HG03108 (cell line): ENCODE results near the gene PTPRN2.

ENCODE experiments used
- ATAC-seq: cut with Tn5 transposase; IDR thresholded peaks from one replicate; pipeline ENCODE4 v1.9.1; 2021; ENCODE audit warnings: moderate library complexity; ENCODE audit not compliant: unreplicated experiment

Gene PTPRN2

DNA sequence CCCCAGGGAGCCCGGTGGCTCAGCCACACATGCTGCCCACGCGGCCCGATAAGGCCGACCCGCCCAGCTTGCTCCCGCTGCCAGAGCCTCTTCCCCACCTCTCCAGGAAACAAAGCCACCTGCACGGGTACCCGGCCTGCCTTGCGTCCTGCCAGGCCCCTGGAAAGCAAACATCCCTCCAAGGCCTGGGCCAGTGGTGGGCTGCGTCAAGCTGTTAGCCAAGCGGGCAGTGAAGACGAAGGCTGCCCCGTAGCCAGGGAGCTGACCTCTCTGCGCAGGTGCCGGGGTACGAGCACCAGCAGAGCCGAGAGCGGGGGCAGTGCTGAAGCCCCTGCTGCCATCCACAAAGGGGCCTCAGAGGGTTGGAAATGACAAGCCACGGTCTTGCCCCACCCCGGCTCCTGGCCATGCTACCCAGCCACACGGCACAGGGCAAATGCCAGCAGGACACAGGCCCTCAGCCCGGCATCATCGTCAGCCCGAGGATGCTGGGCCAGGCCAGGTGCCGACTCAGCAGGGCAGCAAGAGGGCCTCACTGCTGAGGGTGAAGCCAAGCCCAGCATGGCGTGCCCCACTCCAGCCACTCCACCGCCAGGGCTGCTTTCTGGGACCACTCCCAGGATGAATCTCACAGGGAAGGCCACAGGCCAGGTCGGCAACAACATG, 140.0 kb downstream of the PTPRN2 start:
- ATAC-seq = no peak

DNA sequence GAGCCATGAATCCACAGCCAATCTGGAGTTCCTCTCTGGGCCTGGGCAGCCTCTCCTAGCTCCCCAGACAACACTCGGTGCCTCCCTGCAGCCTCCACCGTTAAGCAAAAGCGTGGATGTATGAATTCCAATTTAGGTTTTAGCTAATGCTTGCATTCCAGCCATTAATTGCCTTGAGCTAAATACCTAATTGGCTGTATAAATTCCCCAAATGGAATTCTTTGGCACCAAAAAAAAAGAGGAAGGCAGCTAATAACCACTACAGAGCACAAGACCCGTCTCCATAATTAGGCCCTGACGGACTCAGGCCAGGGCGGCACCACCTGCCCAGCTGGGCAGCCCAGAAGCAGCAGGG, 140.5 kb downstream of the PTPRN2 start:
- no peak for ATAC-seq

DNA sequence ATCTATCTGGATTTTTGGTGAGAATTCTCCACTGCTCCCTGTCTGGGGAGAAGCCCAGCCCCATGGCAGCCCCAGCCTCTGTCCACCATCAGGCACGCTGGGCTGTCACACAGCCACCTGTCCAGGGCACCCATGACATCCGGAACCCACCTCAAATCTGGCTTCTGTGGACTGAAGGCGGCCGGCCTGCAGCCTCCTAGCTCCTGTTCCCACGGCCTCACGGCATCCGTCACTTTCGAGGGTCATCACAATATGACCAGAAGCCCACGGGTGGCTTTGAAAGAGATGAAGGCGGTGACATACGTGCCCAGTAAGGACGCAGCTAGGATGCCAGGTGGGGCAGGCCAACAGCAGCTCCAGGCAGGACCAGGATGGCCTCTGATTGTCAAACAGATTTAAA, 140.9 kb downstream of the PTPRN2 start:
- ATAC-seq = no peak

DNA sequence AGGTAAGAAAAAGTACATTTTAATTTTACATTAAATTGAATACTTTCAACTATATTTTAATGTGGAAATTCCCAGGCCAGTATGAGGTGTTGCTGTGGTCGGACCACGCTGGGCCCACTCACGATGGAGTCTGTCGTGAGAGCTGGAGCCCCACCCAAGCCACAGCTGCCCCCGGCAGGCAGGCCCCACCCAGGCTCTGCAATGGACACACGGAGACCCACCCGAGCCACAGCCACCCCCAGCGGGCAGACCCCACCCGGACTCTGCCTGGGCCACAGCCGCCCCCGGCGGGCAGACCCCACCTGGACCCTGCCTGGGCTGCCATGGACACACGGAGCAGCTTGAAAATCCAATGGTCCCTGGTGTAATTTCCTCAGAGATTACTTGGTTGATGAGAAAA, 141.3 kb downstream of the PTPRN2 start:
- no peak for ATAC-seq

DNA sequence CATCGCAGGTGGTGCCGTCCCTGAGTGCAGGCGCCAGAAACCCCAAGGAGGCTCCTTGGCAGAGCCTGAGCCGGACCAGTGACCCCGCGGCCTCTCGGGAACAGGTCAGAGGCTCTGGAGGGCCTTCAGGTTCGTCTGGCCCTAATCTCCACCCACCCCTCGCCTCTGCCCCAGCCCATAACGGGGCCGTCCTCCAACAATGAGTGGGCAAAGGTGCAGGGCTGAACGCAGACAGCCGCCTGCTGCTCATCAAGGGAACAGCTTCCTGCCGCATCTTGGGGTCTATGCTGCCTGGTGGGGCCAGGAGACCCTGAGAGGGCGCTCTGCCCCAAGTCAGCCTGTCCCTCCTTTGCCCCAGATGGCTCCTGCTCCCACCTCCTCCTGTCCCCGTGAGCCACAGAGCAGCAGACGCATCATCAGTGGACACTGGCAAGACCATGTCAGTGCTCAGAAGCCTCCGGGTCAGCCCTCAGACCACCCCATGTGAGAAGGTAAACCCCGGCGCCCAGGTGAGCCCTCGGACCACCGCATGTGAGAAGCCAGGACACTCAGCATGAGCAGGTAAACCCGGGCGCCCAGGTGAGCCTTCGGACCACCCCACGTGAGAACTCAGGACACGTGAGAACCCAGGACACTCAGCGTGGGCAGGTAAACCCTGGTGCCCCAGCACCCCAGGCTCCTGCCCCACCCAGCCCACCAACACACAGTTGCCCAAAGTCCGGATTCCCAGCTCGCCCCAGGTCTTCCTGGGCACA, 142.0 kb downstream of the PTPRN2 start:
- no peak for ATAC-seq

DNA sequence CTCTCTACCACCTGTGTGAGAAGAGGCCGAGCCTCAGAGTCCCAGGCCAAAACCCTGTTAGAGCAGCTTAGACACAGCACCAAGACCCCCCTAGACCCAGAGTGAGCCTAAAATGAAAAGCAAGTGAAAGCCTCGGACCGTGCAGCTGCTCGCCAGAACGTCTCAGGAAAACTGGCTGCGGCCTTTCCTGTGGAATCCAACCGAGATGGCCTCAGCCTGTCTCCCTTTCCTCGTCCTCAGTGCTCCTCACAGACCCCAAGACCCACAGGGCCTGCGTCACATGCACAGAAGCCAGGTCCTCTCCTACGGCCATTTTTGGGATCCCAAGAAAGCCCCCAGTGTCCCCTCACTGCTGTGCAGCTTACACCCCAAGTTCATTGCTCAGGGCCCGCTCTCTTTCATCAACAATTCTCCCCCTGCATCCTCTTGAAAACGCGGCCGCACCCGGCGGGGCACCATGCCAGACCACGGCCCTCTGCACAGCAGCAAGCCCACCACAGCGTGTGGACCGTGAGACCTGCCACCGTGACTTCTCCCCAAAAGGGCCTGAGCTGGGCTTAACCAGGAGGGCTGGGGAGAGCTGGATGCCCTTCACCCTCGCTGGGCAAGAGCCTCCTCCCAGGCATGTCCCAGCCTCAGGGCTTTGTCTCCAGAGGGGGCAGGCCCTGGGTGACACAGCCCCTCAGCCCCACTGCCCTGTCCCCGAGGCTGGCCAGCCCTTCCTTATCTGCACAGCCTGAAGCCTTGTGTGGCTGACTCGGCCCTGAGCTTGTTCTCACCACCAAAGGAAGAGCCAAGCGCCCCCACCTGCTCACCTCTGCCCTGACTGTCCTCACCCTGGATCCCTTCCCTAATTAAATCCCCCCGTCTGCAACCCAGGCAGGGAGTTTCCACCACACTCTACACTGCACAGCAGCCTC, 142.9 kb downstream of the PTPRN2 start:
- ATAC-seq = no peak

DNA sequence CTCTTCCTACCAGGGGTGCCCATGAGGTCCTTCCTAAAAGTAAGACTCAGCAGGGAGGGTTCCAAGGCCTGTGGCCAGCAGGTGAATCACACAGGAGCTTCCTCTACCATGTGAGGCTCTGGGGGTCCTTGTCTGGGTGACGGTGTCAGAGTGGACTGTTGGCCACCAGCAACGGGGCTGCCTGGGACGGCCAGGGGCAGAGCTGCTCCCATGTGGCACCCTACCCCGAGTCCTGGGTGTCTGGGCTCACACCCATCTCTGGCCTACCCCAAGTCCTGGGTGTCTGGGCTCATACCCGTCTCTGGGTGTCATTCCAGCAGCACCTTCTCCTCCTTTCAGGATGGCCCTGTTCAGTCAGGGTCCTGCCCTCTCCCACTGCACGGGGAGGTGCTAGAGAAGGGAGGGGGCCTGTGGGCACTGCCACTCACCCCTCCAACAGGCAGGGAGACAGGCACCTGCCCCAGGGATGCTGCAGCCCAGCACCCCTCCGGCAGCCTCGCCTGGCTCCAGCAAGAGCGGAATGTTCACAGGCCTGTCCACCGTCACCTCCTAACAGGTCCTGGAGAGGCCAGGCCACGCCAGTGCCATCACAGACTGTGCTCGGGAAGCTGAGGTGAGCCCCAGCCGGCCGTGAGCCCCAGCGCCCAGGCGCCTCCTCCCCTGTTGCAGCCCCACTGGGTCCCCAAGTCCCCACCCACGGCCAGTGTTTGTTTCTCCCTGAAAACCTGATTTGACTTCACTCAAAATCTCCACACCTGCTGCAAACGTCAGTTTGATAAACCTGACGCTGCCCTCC, 143.7 kb downstream of the PTPRN2 start:
- no peak for ATAC-seq

DNA sequence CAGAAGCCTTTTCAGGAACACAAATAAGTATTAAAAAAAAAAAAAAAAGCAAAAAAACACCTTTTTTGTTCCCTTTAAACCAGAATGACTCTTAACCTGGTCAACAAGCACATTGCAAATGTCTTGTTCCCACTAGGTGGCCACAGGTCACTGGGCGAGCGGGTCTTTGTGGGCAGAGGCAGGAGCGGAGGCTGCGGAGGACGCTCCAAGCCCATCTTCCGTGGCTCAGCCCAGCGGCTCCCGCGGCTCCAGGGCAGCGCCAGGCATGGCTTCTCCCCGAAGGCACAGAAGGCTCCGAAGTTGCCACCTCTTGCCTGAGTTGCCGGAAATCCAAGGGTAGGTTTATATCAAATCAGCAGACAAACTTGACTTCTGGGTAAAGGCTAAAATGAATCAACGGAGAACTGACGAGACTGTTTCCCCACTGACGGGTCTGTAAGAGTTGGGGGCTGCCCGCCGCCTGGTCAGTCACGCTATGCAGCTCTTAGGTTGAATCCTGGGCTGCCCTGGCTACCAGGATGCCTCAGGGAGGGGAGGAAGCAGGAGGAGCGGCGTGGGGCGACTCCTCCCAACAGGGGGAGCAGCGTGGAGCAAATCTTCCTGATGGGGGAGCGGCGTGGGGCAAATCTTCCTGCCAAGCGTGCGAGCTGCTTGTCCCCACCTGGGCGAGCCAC, 144.5 kb downstream of the PTPRN2 start:
- ATAC-seq = no peak

DNA sequence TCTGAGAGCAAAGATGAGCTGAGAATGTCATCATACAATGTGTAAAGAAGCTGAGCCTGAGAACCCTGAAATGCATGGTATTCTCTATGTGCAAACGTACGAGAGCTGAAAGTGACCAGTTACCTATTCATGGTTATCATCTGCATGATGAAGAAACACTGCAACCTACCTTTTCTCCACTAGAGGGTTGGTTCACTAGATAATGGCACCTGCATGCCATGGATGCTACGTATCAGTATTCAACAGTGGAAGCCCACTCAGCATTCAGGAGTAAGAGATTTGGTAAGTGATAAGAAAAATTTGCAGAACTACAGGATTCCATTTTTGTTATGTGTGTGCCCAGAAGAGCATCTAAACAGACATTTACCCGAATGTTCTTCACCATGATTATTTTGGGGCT, 145.4 kb downstream of the PTPRN2 start:
- ATAC-seq = no peak

DNA sequence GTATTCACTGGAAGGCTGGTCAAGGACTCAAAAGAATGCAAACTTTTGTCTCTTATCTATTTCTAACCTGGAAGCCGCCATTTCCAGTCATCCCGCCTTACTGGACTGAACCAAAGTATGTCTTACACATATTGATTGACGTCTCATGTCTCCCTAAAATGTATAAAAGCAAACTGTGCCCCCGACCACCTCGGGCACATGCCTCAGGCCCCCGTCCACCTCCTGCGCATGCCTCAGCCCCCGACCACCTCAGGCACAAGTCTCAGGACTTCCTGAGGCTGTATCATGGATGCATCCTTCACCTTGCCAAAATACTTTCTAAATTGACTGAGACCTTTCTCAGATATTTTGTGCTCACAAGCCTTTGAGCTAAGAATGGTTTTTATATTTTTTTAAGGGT, 148.6 kb downstream of the PTPRN2 start:
- no peak for ATAC-seq

DNA sequence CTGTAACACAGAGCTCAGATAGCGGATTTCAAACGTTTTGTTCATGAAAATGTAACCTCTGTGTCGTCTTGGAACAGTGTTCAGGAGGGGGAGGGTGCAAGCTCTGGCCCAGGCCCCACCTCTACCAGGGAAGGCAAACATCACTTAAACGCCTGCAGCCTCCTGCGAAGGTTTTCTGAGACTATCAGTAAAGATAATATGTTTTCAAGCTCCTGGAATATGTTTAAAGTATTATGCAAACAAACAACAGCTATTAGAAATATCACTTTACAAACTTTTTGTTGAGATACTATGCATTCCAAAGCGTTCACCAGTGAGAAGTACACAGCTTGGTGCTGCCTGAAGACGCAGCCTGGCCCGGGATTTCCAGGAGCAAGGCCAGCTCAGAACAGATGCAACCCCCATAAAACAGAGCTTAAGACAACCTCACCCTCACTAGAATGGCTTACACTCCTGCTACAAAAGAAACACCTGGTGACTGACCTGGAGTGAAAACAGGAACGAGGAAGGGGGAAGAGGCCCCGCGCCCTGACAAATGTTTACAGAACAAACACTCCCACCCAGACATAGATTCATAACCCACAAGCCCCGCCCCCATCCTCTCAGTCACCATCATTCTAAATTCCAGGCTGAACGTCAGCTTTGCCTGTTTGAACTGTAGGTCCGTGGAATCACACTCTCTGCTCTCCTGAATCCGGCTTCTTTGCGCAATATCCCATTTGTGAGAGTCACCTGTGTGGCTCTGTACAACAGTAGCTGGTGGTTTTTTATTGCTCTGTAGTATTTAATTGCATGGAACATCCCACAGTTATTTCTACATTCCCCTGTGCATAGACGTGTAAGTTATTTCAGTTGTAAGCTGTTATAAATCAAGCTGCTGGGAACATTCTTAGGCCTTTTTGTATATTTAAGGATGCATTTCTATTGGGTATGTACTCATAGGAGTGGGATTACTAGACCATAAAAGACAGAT, 155.0 kb downstream of the PTPRN2 start:
- ATAC-seq = no peak

DNA sequence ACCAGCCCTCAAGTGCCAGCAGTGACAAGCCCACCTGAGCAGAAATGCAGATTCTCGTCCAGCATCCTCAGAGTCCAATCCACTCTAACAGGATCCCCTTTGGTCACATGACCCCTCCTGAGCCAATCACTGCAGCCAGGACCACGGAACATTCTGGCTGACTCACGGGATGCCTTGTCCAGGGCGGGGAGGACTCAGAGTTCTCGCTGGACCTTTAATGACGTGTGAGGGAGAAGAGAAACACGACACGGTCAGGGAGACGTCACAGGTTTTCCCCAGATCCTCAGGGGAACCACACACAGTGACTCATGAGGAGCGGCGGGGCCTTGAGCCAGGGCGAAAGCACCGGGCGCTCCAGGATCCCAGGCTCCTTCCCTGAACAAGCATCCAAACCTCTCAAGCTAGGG, 155.7 kb downstream of the PTPRN2 start:
- no peak for ATAC-seq

DNA sequence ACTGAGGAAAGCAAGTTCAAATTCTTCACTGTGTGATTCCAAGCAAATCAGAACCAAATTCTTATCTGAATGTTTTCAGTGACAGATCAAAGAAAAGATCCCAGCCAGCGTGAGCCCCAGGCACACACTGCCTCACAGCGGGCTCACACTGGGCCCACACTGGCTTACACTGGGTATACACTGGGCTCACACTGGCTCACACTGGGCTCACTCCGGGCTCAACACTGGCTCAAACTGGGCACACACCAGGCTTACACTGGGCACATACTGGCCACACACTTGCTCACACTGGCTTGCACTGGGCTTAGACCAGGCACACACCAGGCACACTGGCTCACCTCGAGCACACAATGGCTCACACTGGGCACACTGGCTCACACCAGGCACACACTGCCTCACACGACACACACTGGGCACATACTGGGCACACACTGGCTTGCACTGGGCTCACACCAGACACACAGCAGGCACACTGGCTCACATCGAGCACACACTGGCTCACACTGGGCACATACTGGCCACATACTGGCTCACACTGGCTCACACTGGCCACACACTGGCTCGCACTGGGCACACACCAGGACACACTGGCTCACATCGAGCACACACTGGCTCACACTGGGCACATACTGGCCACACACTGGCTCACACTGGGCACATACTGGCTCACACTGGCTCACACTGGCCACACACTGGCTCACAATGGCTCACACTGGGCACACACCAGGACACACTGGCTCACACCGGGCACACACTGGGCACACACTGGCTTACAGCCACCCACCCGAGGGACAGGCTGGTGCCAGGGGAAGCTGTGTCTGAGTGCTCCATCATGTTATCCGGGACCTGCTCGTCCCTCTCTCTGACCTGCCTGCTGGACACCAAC, 156.3 kb downstream of the PTPRN2 start:
- ATAC-seq = no peak

DNA sequence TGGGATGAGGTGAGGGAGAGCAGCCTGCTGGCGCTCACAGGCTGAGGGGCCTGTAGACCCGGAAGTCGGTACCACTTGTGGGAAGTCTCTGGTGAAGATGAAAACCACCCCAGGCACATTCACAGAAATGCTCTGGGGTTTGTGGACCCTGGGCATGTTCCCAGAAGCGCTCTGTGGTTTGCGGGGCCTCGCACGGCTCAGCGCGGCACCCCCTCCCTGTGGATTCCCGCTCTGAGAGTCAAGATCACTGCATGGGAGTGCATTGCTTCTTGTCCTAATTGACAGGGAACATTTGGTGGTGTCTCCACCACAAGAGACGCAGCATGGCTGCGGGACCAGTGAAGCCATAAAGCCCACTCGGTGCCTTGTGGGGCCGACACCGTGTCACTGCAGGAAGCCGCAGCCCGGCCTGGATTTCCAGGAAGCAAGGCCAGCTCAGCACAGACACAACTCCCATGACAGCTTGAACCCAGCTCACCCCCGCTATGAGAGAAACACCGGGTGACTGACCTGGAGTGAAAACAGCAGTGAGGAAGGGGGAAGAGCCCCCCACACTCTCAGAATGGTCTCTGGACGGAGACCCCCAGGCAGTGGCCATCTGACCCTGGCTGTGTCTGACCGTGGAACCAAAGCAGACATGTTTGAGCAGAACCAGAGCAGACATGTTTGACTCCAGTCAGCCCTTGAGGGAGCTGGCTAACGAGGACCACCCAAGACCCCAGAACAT, 157.2 kb downstream of the PTPRN2 start:
- no peak for ATAC-seq

DNA sequence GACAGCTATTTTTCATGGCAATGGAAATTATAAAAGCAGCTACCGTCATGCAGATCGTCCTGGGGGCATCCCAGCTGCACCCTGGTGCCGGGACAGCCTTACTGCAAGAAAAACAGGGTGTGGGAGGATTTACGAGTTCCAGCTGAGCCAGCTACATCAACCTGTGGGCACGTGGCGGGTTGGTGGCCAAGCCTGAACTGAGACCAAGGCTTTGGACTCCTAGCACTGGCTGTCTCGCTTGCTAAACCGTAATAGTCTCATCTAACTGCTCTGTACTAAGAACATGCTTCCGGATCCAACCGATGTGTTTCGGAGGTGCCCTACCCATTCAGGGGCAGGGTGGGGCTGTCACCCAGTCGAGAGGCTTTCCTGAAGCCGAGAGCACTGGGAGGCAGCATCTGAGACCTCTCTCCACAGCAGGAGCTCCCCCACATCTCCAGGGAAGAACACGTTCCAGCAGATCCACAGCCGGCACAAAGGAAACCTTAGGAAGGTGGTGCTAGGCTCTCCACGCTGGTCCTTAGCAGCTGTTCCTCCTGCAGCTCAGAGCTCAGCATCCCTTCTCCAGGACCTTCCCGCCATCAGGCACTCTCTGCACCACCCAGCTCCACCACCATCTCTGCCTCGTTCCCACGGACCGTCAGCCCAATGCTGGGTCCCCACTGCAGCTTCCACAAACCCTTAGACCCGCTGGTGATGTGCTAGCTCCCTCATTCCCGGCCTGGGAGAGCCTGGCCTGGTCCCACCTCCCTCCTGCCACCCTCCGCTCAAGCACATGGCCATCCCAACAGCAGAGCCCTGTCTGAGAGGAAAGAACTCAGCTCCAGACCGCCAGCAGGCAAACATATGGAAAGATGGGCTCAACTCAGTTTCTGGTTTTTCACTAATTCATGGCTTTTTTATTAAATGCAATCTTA, 158.5 kb downstream of the PTPRN2 start:
- no peak for ATAC-seq

DNA sequence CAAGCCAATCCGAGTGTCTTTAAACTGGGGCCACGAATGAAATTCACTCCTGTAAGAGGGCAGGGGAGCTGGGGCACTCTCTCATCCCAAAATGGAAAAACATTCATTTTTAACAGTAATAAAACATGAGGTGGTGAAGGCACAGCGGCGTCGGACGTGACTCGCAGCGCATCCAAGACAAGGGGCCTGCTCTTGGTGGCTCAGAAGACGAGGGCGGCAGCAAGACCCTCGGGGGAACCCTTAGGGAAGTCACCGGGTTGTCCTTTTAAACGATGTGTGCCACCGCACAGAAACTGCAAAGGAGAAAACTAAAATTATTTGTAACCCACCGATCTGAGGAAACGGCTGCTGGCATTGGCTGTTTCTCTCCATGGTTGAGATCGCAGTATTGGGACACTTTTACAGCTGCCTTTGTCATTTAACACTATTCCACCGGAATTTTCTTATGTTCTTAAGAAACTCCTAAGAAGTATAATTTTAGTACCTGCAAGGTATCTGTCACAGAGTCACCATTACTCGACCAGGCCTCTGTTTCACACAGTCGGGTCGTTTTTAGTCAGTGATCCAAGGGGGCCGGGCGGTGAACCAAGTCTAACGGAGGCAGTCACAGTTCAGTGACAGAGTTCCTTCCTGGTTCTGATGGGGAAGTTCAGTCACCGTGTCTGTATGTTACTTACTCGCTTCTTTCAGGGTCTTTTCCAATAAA, 159.3 kb downstream of the PTPRN2 start:
- ATAC-seq = no peak
